ENCODE results near the gene MRPL1. TPM values are rescaled to one million over a fixed set of nuclear protein-coding genes. Genes with fewer than 3 reads are reported as not detected.

Gene MRPL1
- total and polyA plus RNA-seq, 2 of the 13 experiments (the other 11 are each of a cell fraction or from before 2014, with no cell fraction given), result 23.3 to 61.5 TPM

- no peak overlapping the region for H3K27ac ChIP-seq (ENCODE audit: extremely low read length, insufficient read depth, low read length)
- no peak for FAIRE-seq
- in situ Hi-C loops (cut with HindIII; ENCODE audit: extremely low pct_ligation_motif_present, low pct_unique_long_range_greater_than_20kb), result loop anchor here (5.0 kb wide), 1 partner anchor 47 kb away; the partner anchor contains the start of gene MRPL1
Measured at GRCh38 chr4:77815636-77816035, 47.0 kb upstream of the MRPL1 start.

DNA sequence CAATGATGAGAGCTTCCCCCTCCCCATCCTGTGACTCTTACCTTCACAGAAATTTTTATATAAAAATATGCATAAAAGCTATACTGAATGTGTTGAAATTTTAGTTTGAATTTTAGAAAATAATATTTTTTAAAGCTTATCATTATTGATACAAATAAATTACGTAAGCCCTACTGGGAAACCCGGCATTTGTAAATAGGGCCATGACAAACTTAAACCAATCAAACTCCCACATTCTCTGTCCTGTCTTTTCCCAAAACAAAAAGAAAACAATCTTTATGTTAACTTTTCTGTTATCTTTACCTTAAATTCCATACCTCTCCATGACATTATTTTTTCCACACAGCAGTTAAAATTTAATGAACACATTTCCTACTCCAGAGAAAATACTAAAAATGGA, 46.1 kb upstream of the MRPL1 start:
- Histone ChIP-seq H3K9ac (ENCODE audit: insufficient read depth, low read depth, low read length) (0 out of 2 replicates have a peak overlapping the region, but pooled peaks have one; percentile 11), H3K36me3 (replicated peaks in 1 of 2; ENCODE audit: control insufficient read depth in 1 of 2, insufficient read depth in 2 of 2, low read length in 2 of 2) (no peaks in the 10 kb centered on the region), H3K4me1 (ENCODE audit: insufficient read depth, low read length) (peaks cover 33% of the 10 kb centered on the region), H3K27me3 (ENCODE audit: control insufficient read depth in 1 of 2, insufficient read depth in 2 of 2, low read length in 2 of 2) (no peaks in the 10 kb centered on the region; a peak in 1 of 5 replicates), H3K79me2 (ENCODE audit: insufficient read depth, low read length) (peaks cover 73% of the 10 kb centered on the region), H4K20me1 (ENCODE audit: insufficient read depth, low read length) (no peaks in the 10 kb centered on the region; the same call in 1 of the 2 replicates), H2AFZ (ENCODE audit: low read length) (no peak overlapping the region), H3K9me3 (ENCODE audit: low read length) (no peaks in the 10 kb centered on the region), H3K27ac (ENCODE audit: extremely low read length, insufficient read depth, low read length) (no peak overlapping the region), H3K4me2 (ENCODE audit: low read depth, low read length) (peak overlapping the region; percentile 50), H3K4me3 (replicated peaks in 1 of 3; ENCODE audit: insufficient read depth in 1 of 3, low read depth in 2 of 3, low read length in 3 of 3) (no peak overlapping the region; a peak in 1 of 6 replicates)
- in situ Hi-C loops (cut with HindIII; ENCODE audit: extremely low pct_ligation_motif_present, low pct_unique_long_range_greater_than_20kb) (loop anchor here (5.0 kb wide), 1 partner anchor 46 kb away; the partner anchor contains the start of gene MRPL1), intact Hi-C loops (cut with micrococcal nuclease; ENCODE audit: unreplicated experiment) (loop anchor here (5.0 kb wide), 1 partner anchor 66 kb away; no protein-coding TSS in a partner anchor)
- DNase-seq (ENCODE audit: low spot score) (no peak), FAIRE-seq (no peak), ATAC-seq (no peak)
- CTCF ChIA-PET (ENCODE audit: low intra/inter-chr PET ratio, low total read pairs), result no interaction called here
- BruUV-seq (replicated peaks), result no TSS peak
- TF ChIP-seq ZMAT3 (CRISPR knock-in tag; conservative IDR thresholded peaks at IDR 0.05) (no peak), ZBTB14 (CRISPR knock-in tag; IDR thresholded peaks at IDR 0.05) (no peak), ZNF670 (CRISPR knock-in tag; IDR thresholded peaks at IDR 0.05; ENCODE audit: borderline replicate concordance) (no peak), ZBTB21 (CRISPR knock-in tag; IDR thresholded peaks at IDR 0.05) (no peak)
- POLR2A ChIA-PET, result interaction anchor here (2.8 kb wide), 1 partner anchor 46 kb away, joined by 44 read pairs; the partner anchor contains the start of gene MRPL1
- 63% methylated on average over 2 of the region's 2 CpGs for WGBS (ENCODE audit: low lambda C conversion rate)

More at GRCh38 chr4:77815636-77816035, 47.0 kb upstream of the MRPL1 start:
- POLR2A ChIA-PET, result no interaction called here
- no TSS peak for BruUV-seq (replicated peaks)
- no peak overlapping the region for H3K9ac ChIP-seq (ENCODE audit: insufficient read depth, low read depth, low read length)
- CTCF ChIA-PET (ENCODE audit: low intra/inter-chr PET ratio, low total read pairs), result no interaction called here
- H4K20me1 ChIP-seq (ENCODE audit: insufficient read depth, low read length), result no peaks in the 10 kb centered on the region; the same call in 1 of the 2 replicates
- H3K27me3 ChIP-seq (ENCODE audit: control insufficient read depth in 1 of 2, insufficient read depth in 2 of 2, low read length in 2 of 2), result no peaks in the 10 kb centered on the region; a peak in 1 of 5 replicates
- intact Hi-C loops (cut with micrococcal nuclease; ENCODE audit: unreplicated experiment), result loop anchor here (5.0 kb wide), 1 partner anchor 67 kb away; no protein-coding TSS in a partner anchor
- H3K36me3 ChIP-seq (replicated peaks in 1 of 2; ENCODE audit: control insufficient read depth in 1 of 2, insufficient read depth in 2 of 2, low read length in 2 of 2), result no peaks in the 10 kb centered on the region
- H3K79me2 ChIP-seq (ENCODE audit: insufficient read depth, low read length), result peaks cover 82% of the 10 kb centered on the region
- peak overlapping the region; percentile 9; the same call in 1 of the 2 replicates for H3K4me2 ChIP-seq (ENCODE audit: low read depth, low read length)
- TF ChIP-seq TCF7 (IDR thresholded peaks at IDR 0.05; ENCODE audit: low read depth), result 0 out of 2 replicates have a peak, but pooled peaks have one; percentile 2
- no peak for TF ChIP-seq ZNF720 (CRISPR knock-in tag; IDR thresholded peaks at IDR 0.05)
- H3K9me3 ChIP-seq (ENCODE audit: low read length), result no peaks in the 10 kb centered on the region
- ATAC-seq (no peak), DNase-seq (ENCODE audit: low spot score) (no peak)
- H3K4me3 ChIP-seq (replicated peaks in 1 of 3; ENCODE audit: insufficient read depth in 1 of 3, low read depth in 2 of 3, low read length in 3 of 3), result no peak overlapping the region
- no peak overlapping the region for H2AFZ ChIP-seq (ENCODE audit: low read length)
- H3K4me1 ChIP-seq (ENCODE audit: insufficient read depth, low read length), result peaks cover 26% of the 10 kb centered on the region
